ENCODE results near the gene RSRC2. TPM values are rescaled to one million over a fixed set of nuclear protein-coding genes. Genes with fewer than 3 reads are reported as not detected.
"Not testable (repeated sequence)": the region's sequence is repeated elsewhere in the genome, so short reads cannot be mapped to it uniquely, and the experiment has no call there.

Gene RSRC2
- 100 to 1,000 TPM in 1 of 7 donors, 10 to 100 TPM in 6; 65.7 to 104 (median 88.1) TPM for total RNA-seq
- polyA plus RNA-seq = 10 to 100 TPM; 39.3 to 59.0 (median 51.8) TPM
- long read RNA-seq, donor 1, partial matches to known transcripts = 9 of 20 reads
- long read RNA-seq, donor 1, other reads (novel, unspliced or antisense) = 7 of 20 reads
- long read RNA-seq, donor 2, partial matches to known transcripts = 15 of 22 reads
- long read RNA-seq, donor 2, other reads (novel, unspliced or antisense) = 0 of 22 reads

GRCh38 chr12:122526683-122527477 is at the start of gene RSRC2, which contains the start of gene KNTC1:
TSS of gene RSRC2 (minus strand) at chr12:122526936. CDS start at chr12:122526853, 83 bp downstream.
TSS of gene KNTC1 (plus strand) at chr12:122527249. CDS start at chr12:122530064, 2,815 bp downstream.
- peak within 1 kb of the TSS; percentile 96 to 100 (median 98) for H3K27ac ChIP-seq
- no peaks in the 10 kb centered on the region for H3K27me3 ChIP-seq (replicated peaks in 1 of 7)
- intact Hi-C loops (cut with DNase I; ENCODE audit: low total_unique reads) = no loop called here
- H3K9me3 ChIP-seq = no peaks in the 10 kb centered on the region
- peak; percentile 97 for DNase-seq
- H3K4me3 ChIP-seq = peak within 1 kb of the TSS; percentile 62 to 90 (median 74)
- peaks cover 33 to 59% (median 50%) of the 10 kb centered on the region in 6 donors for H3K4me1 ChIP-seq
- TF ChIP-seq CTCF (IDR thresholded peaks at IDR 0.05 in 8 of 11, conservative IDR thresholded peaks at IDR 0.05 in 3 of 11) = peak in 2 of 11 experiments; percentile 8 to 19
- TF ChIP-seq POLR2AphosphoS5 (IDR thresholded peaks at IDR 0.05) = peak; percentile 98 to 99 (median 99)
- peak; percentile 90 to 96 (median 91) for TF ChIP-seq POLR2A (IDR thresholded peaks at IDR 0.05)
- H3K36me3 ChIP-seq = peaks cover 2 to 41% (median 7%) of the 10 kb centered on the region in 6 donors
- WGBS, 5 donors = 0% methylated on average over 47 to 51 of the region's 51 CpGs

- WGBS, 5 donors = 92 to 96% (median 93%) methylated on average over 6 of the region's 6 CpGs
Observed at GRCh38 chr12:122571821-122572220, 45.1 kb upstream of the RSRC2 start.

DNA sequence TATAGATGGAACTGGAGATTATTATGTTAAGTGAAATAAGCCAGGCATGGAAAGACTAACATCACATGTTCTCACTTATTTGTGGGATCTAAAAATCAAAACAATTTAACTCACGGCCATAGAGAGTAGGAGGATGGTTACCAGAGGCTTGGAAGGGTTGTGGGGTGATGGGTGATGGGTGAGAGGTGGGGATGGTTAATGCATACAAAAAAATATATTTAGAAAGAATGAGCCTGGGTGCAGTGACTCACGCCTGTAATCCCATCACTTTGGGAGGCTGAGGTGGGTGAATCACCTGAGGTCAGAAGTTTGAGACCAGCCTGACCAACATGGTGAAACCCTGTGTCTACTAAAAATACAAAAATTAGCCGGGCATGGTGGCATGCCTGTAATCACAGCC is 43.3 kb upstream of the RSRC2 start:
- H3K4me3 ChIP-seq; intact Hi-C loops (cut with DNase I; ENCODE audit: low total_unique reads); H3K27me3 ChIP-seq (replicated peaks in 1 of 7); H3K4me1 ChIP-seq; DNase-seq; H3K27ac ChIP-seq; H3K9me3 ChIP-seq: not testable (repeated sequence)
- 91 to 95% (median 91%) methylated on average over 3 of the region's 3 CpGs for WGBS, 5 donors
- peaks cover 0 to 99% (median 42%) of the 10 kb centered on the region in 6 donors for H3K36me3 ChIP-seq

More at GRCh38 chr12:122571821-122572220, 45.1 kb upstream of the RSRC2 start:
- Histone ChIP-seq H3K4me1 (no peaks in the 10 kb centered on the region), H3K4me3 (no peak overlapping the region), H3K27me3 (replicated peaks in 1 of 7) (no peaks in the 10 kb centered on the region), H3K9me3 (no peaks in the 10 kb centered on the region), H3K27ac (no peak overlapping the region), H3K36me3 (peaks cover 0 to 100% (median 60%) of the 10 kb centered on the region in 6 donors)
- intact Hi-C loops (cut with DNase I; ENCODE audit: low total_unique reads) = no loop called here
- TF ChIP-seq POLR2AphosphoS5 (IDR thresholded peaks at IDR 0.05) = no peak
- no peak for TF ChIP-seq CTCF (IDR thresholded peaks at IDR 0.05 in 8 of 11, conservative IDR thresholded peaks at IDR 0.05 in 3 of 11)
- no peak for TF ChIP-seq POLR2A (IDR thresholded peaks at IDR 0.05)
- DNase-seq = no peak

DNA sequence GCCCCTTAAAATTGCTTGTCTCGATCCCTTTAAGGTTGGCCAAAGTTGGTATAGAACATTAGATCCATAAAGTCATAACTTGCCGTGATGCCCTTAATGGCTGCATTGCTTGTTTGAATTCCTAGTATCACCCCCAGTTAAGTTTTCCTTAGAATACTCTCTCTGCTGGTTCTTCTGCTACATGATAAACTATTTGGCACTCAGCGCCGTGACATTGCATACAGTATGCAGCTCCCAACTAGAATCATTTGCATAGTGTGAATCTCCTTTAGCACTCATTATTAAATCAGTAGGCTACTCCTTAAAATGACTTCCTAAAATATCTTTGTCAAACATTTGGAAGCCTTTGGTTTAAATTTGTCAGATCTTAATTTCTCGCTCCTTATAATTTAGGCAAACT is 42.6 kb upstream of the RSRC2 start:
- H3K4me3 ChIP-seq = no peak overlapping the region
- no peaks in the 10 kb centered on the region for H3K4me1 ChIP-seq
- intact Hi-C loops (cut with DNase I; ENCODE audit: low total_unique reads) = no loop called here
- 96 to 100% (median 98%) methylated on average over 5 of the region's 5 CpGs for WGBS, 5 donors
- H3K27ac ChIP-seq = no peak overlapping the region
- DNase-seq = no peak
- TF ChIP-seq POLR2AphosphoS5 (IDR thresholded peaks at IDR 0.05) (no peak), CTCF (IDR thresholded peaks at IDR 0.05 in 8 of 11, conservative IDR thresholded peaks at IDR 0.05 in 3 of 11) (no peak), POLR2A (IDR thresholded peaks at IDR 0.05) (no peak)
- no peaks in the 10 kb centered on the region for H3K27me3 ChIP-seq (replicated peaks in 1 of 7)
- no peaks in the 10 kb centered on the region for H3K9me3 ChIP-seq
- H3K36me3 ChIP-seq = peaks cover 0 to 99% (median 35%) of the 10 kb centered on the region in 6 donors

DNA sequence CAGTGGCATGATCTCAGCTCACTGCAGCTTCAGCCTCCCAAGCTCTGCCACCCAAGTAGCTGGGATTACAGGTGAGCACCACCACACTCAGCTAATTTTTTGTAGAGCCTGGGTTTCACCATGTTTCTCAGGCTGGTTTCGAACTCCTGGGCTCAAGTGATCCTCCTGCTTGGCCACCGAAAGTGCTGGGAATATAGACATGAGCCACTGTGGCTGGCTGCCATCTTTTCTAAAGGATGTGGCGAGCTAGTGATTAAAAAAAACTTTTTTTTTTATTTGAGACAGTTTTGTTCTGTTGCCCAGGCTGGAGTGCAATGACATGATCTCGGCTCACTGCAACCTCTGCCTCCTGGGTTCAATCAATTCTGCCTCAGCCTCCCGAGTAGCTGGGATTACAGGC is 40.1 kb upstream of the RSRC2 start:
- H3K36me3 ChIP-seq = peaks cover 0 to 98% (median 29%) of the 10 kb centered on the region in 6 donors
- H3K27me3 ChIP-seq (replicated peaks in 1 of 7); H3K27ac ChIP-seq; H3K9me3 ChIP-seq; H3K4me3 ChIP-seq; DNase-seq; intact Hi-C loops (cut with DNase I; ENCODE audit: low total_unique reads); H3K4me1 ChIP-seq: not testable (repeated sequence)
- WGBS, 5 donors = 91 to 99% (median 96%) methylated on average over 5 of the region's 5 CpGs
